H1 (cell line): Measurements from ENCODE around the gene BCAS3. TPM values are rescaled to one million over a fixed set of nuclear protein-coding genes. Genes with fewer than 3 reads are reported as not detected.

Experiments
- CTCF ChIA-PET: fragments of 300-600 bp; sonication (Branson Sonifier 250); formaldehyde crosslinking; loops from one replicate; lab custom pipeline; 2021; ENCODE audit not compliant: partially characterized antibody; lab: Charles Lee
- POLR2A ChIA-PET: fragments of 300-600 bp; sonication (Branson Sonifier 250); formaldehyde crosslinking; loops from one replicate; lab custom pipeline; 2021; ENCODE audit warnings: inconsistent platforms; ENCODE audit not compliant: partially characterized antibody; lab: Charles Lee
- DNase-seq, 2 experiments: peaks; one replicate each; pipeline versions ENCODE4 v3.0.0 to v3.0.0-alpha.2; 2010 to 2022; ENCODE audit warnings: low spot score in 2 of 2, low read depth in 1 of 2, mixed read lengths in 1 of 2
- FAIRE-seq: peaks from 2 replicates; lab custom pipeline; 2011; peaks lifted over from hg19 to GRCh38; lab: Jason Lieb, UNC
- H2AFZ ChIP-seq: 2 replicates; pipeline ENCODE4 v1.8.1; 2012; ENCODE audit warnings: low read length, inconsistent platforms
- H2AK5ac ChIP-seq: 2 replicates; pipeline ENCODE4 v1.6.1; 2013; ENCODE audit warnings: low read depth, low read length
- H2BK120ac ChIP-seq: replicated peaks from 2 replicates; pipeline ENCODE3; 2013; ENCODE audit warnings: low read depth, low read length, inconsistent platforms
- H2BK12ac ChIP-seq: 2 replicates; pipeline ENCODE4 v1.6.1; 2013; ENCODE audit warnings: low read depth, low read length
- H2BK15ac ChIP-seq: 2 replicates; pipeline ENCODE4 v1.6.1; 2013; ENCODE audit warnings: low read length
- H2BK20ac ChIP-seq: 2 replicates; pipeline ENCODE4 v1.6.1; 2013; ENCODE audit warnings: low read length
- H2BK5ac ChIP-seq: 2 replicates; pipeline ENCODE4 v1.6.1; 2013; ENCODE audit warnings: low read depth, low read length
- H3K14ac ChIP-seq: 2 replicates; pipeline ENCODE4 v1.6.1; 2013; ENCODE audit warnings: inconsistent platforms; ENCODE audit not compliant: insufficient read length
- H3K18ac ChIP-seq: 2 replicates; pipeline ENCODE4 v1.6.1; 2013; ENCODE audit warnings: low read length; ENCODE audit errors: extremely low read depth
- H3K23ac ChIP-seq: 2 replicates; pipeline ENCODE4 v1.6.1; 2013; ENCODE audit warnings: inconsistent platforms; ENCODE audit not compliant: insufficient read length
- H3K23me2 ChIP-seq: 2 replicates; pipeline ENCODE4 v1.6.1; 2013; ENCODE audit warnings: low read depth, low read length
- H3K27ac ChIP-seq: 2 replicates; pipeline ENCODE4 v1.6.1; 2011; ENCODE audit warnings: low read depth, low read length, inconsistent platforms
- H3K27me3 ChIP-seq, 4 experiments: replicated peaks in 1 of 4; 1 replicate in 1 of 4; 2 replicates in 3 of 4; pipeline versions ENCODE4 v1.6.1 to v1.8.1; 2011 to 2013; ENCODE audit warnings: low read length in 3 of 4, mild to moderate bottlenecking in 3 of 4, inconsistent platforms in 2 of 4, mixed read lengths in 2 of 4, moderate library complexity in 1 of 4; ENCODE audit not compliant: control insufficient read depth in 3 of 4, insufficient read depth in 3 of 4; ENCODE audit errors: extremely low read depth in 1 of 4
- H3K36me3 ChIP-seq, 4 experiments: 2 replicates each; pipeline versions ENCODE4 v1.6.1 to v1.8.1; 2011 to 2013; ENCODE audit warnings: mild to moderate bottlenecking in 4 of 4, low read length in 3 of 4, moderate library complexity in 2 of 4, control low read depth in 1 of 4, inconsistent platforms in 1 of 4; ENCODE audit not compliant: insufficient read depth in 4 of 4, control insufficient read depth in 2 of 4
- H3K4ac ChIP-seq: replicated peaks from 2 replicates; pipeline ENCODE3; 2013; ENCODE audit warnings: low read length, low read depth, mixed read lengths, inconsistent platforms; ENCODE audit not compliant: insufficient read length
- H3K4me1 ChIP-seq, 4 experiments: replicated peaks in 1 of 4; 1 replicate in 1 of 4; 2 replicates in 3 of 4; pipeline versions ENCODE4 v1.6.1 to v1.8.1; 2011 to 2013; ENCODE audit warnings: low read length in 3 of 4, inconsistent platforms in 2 of 4, mixed read lengths in 1 of 4; ENCODE audit not compliant: insufficient read depth in 4 of 4, control insufficient read depth in 3 of 4
- H3K4me2 ChIP-seq, 2 experiments: 2 replicates each; pipeline versions ENCODE4 v1.6.1 to v1.8.1; 2011 to 2013; ENCODE audit warnings: low read depth in 2 of 2, low read length in 2 of 2, control low read depth in 1 of 2, inconsistent platforms in 1 of 2, mild to moderate bottlenecking in 1 of 2; ENCODE audit not compliant: insufficient read depth in 1 of 2
- H3K4me3 ChIP-seq, 4 experiments: fragments of 200-600, 300-600 bp in 1 of 4; sonication (generic), shearing (Covaris generic), sonication (Bioruptor Twin) in 1 of 4; 2 replicates each; pipeline versions ENCODE4 v1.5.1 to v1.8.1; 2011 to 2016; ENCODE audit warnings: low read length in 4 of 4, low read depth in 3 of 4, control low read depth in 2 of 4, inconsistent platforms in 2 of 4, mild to moderate bottlenecking in 2 of 4, mixed read lengths in 1 of 4, moderate library complexity in 1 of 4; ENCODE audit not compliant: insufficient read depth in 2 of 4; ENCODE audit errors: extremely low read depth in 1 of 4
- H3K56ac ChIP-seq: replicated peaks from 2 replicates; pipeline ENCODE3; 2013; ENCODE audit warnings: low read depth, mild to moderate bottlenecking, mixed read lengths, low read length, inconsistent platforms; ENCODE audit not compliant: insufficient read length
- H3K79me1 ChIP-seq: 2 replicates; pipeline ENCODE4 v1.6.1; 2013; ENCODE audit warnings: low read depth, low read length, control low read depth
- H3K79me2 ChIP-seq, 2 experiments: 2 replicates each; pipeline versions ENCODE4 v1.6.1 to v1.8.1; 2012 to 2013; ENCODE audit warnings: low read length in 2 of 2, mild to moderate bottlenecking in 2 of 2, inconsistent platforms in 1 of 2; ENCODE audit not compliant: insufficient read depth in 2 of 2, control insufficient read depth in 1 of 2
- H3K9ac ChIP-seq, 4 experiments: replicated peaks in 1 of 4; 1 replicate in 1 of 4; 2 replicates in 3 of 4; pipeline versions ENCODE4 v1.6.1 to v1.8.1; 2011 to 2013; ENCODE audit warnings: low read depth in 3 of 4, low read length in 3 of 4, control low read depth in 2 of 4, mild to moderate bottlenecking in 2 of 4, moderate library complexity in 2 of 4, inconsistent platforms in 1 of 4; ENCODE audit errors: extremely low read depth in 1 of 4
- H3K9me3 ChIP-seq, 2 experiments: 2 replicates each; pipeline versions ENCODE4 v1.6.1 to v1.8.1; 2012 to 2013; ENCODE audit warnings: mild to moderate bottlenecking in 2 of 2, moderate library complexity in 2 of 2, control low read depth in 1 of 2, inconsistent platforms in 1 of 2, low read depth in 1 of 2, low read length in 1 of 2, mixed read lengths in 1 of 2; ENCODE audit not compliant: insufficient read depth in 2 of 2
- H4K20me1 ChIP-seq, 2 experiments: replicated peaks in 1 of 2; 2 replicates each; pipeline versions ENCODE3 to v1.8.1; 2011 to 2013; ENCODE audit warnings: inconsistent platforms in 2 of 2, low read length in 2 of 2, mild to moderate bottlenecking in 1 of 2; ENCODE audit not compliant: insufficient read depth in 2 of 2, control insufficient read depth in 1 of 2
- H4K5ac ChIP-seq: 2 replicates; pipeline ENCODE4 v1.6.1; 2013; ENCODE audit warnings: low read length, low read depth, mixed read lengths, inconsistent platforms; ENCODE audit not compliant: insufficient read length
- H4K8ac ChIP-seq: 2 replicates; pipeline ENCODE4 v1.8.0; 2013; ENCODE audit warnings: mild to moderate bottlenecking, moderate library complexity, low read length, inconsistent platforms; ENCODE audit not compliant: insufficient read depth; ENCODE audit errors: extremely low read depth
- H4K91ac ChIP-seq: replicated peaks from 2 replicates; pipeline ENCODE3; 2013; ENCODE audit warnings: low read length, mixed read lengths, inconsistent platforms; ENCODE audit not compliant: insufficient read length
- WGBS, 2 experiments: shearing (Covaris generic) in 1 of 2; methylation state at CpG; one replicate each; pipeline versions ENCODE4 v1.1.6 to v1.1.7; 2013 to 2015; ENCODE audit warnings: low lambda C conversion rate in 2 of 2, mixed read lengths in 2 of 2, inconsistent platforms in 1 of 2, low coverage in 1 of 2, missing lambda C conversion rate in 1 of 2; ENCODE audit not compliant: insufficient replicate concordance in 2 of 2, insufficient coverage in 1 of 2, insufficient read length in 1 of 2; ENCODE audit errors: extremely low coverage in 1 of 2, missing lambda C conversion rate in 1 of 2; 5-methylcytosine and 5-hydroxymethylcytosine counted together
- polyA plus RNA-seq, 7 experiments: library from polyadenylated mRNA; depleted of rRNA in 3 of 7; stranded (reverse) in 5 of 7; unstranded in 2 of 7; fragments of >200 nt in 5 of 7; fragments of 200-250 nt in 2 of 7; gene quantifications; 1 replicate in 5 of 7; 2 replicates in 1 of 7; 4 replicates in 1 of 7; pipeline versions ENCODE4 v1.2.1 to v1.2.3, GENCODE V29; 2011 to 2013; ENCODE audit warnings: missing spikeins in 2 of 7, mixed read lengths in 2 of 7
- total RNA-seq: library from RNA; stranded (reverse); fragmentation: NEBNext Ultra II Directional; extraction: Animal tissue kit (Norgen Biotek cat#: 25700); gene quantifications from 2 replicates; pipeline ENCODE4 v1.2.1, GENCODE V29; 2021

BCAS3 gene
- total and polyA plus RNA-seq, 2 of the 8 experiments (the other 6 are each of a cell fraction or from before 2014, with no cell fraction given), result 9.9 to 13.3 TPM

GRCh38 chr17:61404663-61404912 lies 726.9 kb downstream of the BCAS3 start:
- Histone ChIP-seq H4K91ac (no peak overlapping the region), H3K9ac (no peak overlapping the region), H2BK5ac (no peak overlapping the region), H3K79me1 (no peaks in the 10 kb centered on the region), H3K4me2 (peak overlapping the region; percentile 63 to 65), H2AFZ (no peak overlapping the region), H4K20me1 (peaks cover 43 to 44% of the 10 kb centered on the region in 2 experiments), H3K18ac (no peak overlapping the region), H3K4me3 (peak overlapping the region in 3 of 4 experiments; percentile 3 to 49 (median 5); a peak in 4 of 8 replicates), H2AK5ac (no peak overlapping the region), H4K5ac (no peak overlapping the region), H3K56ac (no peak overlapping the region), H3K36me3 (peaks cover 0 to 18% (median 0%) of the 10 kb centered on the region in 4 experiments; a peak in 1 of 8 replicates), H2BK15ac (no peak overlapping the region), H3K27ac (no peak overlapping the region), H3K9me3 (no peaks in the 10 kb centered on the region; a peak in 1 of 4 replicates), H3K27me3 (peaks cover 98 to 100% (median 99%) of the 10 kb centered on the region in 4 experiments), H2BK20ac (no peak overlapping the region), H3K23me2 (peaks cover 2% of the 10 kb centered on the region; the same call in 1 of the 2 replicates), H3K4ac (no peak overlapping the region), H3K14ac (no peak overlapping the region), H2BK120ac (no peak overlapping the region), H4K8ac (peak overlapping the region; percentile 63; the same call in 1 of the 2 replicates), H3K23ac (no peak overlapping the region), H3K79me2 (no peaks in the 10 kb centered on the region), H2BK12ac (no peak overlapping the region), H3K4me1 (peaks cover 0 to 40% (median 27%) of the 10 kb centered on the region in 4 experiments; a peak in 6 of 7 replicates)
- 2% methylated on average over 27 of the region's 27 CpGs; no CpG with 5 or more reads in 1 of the 2 experiments for WGBS, 2 experiments
- no peak for FAIRE-seq
- POLR2A ChIA-PET, result interaction anchor here (0.6 to 1.4 kb wide), 5 partner anchors 8 to 54 kb away, joined by 3 to 5 read pairs (median 3); no protein-coding TSS in a partner anchor
- no peak for DNase-seq
- CTCF ChIA-PET, result interaction anchor here (0.8 to 6.8 kb wide), 7 partner anchors 8 to 433 kb away, joined by 4 to 31 read pairs (median 4); no protein-coding TSS in a partner anchor
